Activated naive CD4-positive, alpha-beta T cell treated with anti-CD3 and anti-CD28 coated beads, Interleukin-2, amount 10 ng/mL, durations not matched to agents 7 days and 5 days (primary cell): ENCODE data around the gene ME2.
"Not testable (repeated sequence)": the region's sequence is repeated elsewhere in the genome, so short reads cannot be mapped to it uniquely, and the experiment has no call there.

ENCODE experiments used
- CTCF ChIA-PET: fragments of 350-600 bp; sonication (Branson Sonifier 250); formaldehyde crosslinking; loops from one replicate; lab custom pipeline; 2021; ENCODE audit warnings: antibody characterized with exemption; lab: Charles Lee
- DNase-seq: peaks from one replicate; pipeline ENCODE4 v3.0.0-alpha.2; 2020
- H3K27ac Mint-ChIP-seq: one replicate; pipeline ENCODE4 v1.8.0; 2021; ENCODE audit warnings: mild to moderate bottlenecking, moderate library complexity, mixed read lengths
- H3K27me3 Mint-ChIP-seq: one replicate; pipeline ENCODE4 v1.8.0; 2021; ENCODE audit warnings: mild to moderate bottlenecking, mixed read lengths
- H3K36me3 Mint-ChIP-seq: one replicate; pipeline ENCODE4 v1.8.0; 2021; ENCODE audit warnings: mixed read lengths
- H3K4me1 Mint-ChIP-seq: one replicate; pipeline ENCODE4 v1.8.0; 2021; ENCODE audit warnings: mixed read lengths
- H3K4me3 Mint-ChIP-seq: one replicate; pipeline ENCODE4 v1.8.0; 2021; ENCODE audit warnings: mild to moderate bottlenecking, moderate library complexity, mixed read lengths
- H3K9me3 Mint-ChIP-seq: one replicate; pipeline ENCODE4 v1.8.0; 2021; ENCODE audit warnings: mixed read lengths

ME2 gene

GRCh38 chr18:50918153-50918552 is 39.2 kb downstream of the ME2 start:
- Mint-ChIP-seq H3K27me3 (no peaks in the 10 kb centered on the region), H3K36me3 (peaks cover 61% of the 10 kb centered on the region), H3K4me3 (no peak overlapping the region), H3K9me3 (no peaks in the 10 kb centered on the region), H3K4me1 (no peaks in the 10 kb centered on the region), H3K27ac (no peak overlapping the region)
- CTCF ChIA-PET, result no interaction called here
- no peak for DNase-seq

- H3K9me3 Mint-ChIP-seq, result peaks cover 7% of the 10 kb centered on the region
- no peaks in the 10 kb centered on the region for H3K27me3 Mint-ChIP-seq
- peaks cover 65% of the 10 kb centered on the region for H3K36me3 Mint-ChIP-seq
- CTCF ChIA-PET, result no interaction called here
- no peaks in the 10 kb centered on the region for H3K4me1 Mint-ChIP-seq
- H3K4me3 Mint-ChIP-seq, result no peak overlapping the region
- DNase-seq, result no peak
- no peak overlapping the region for H3K27ac Mint-ChIP-seq
Measured at GRCh38 chr18:50924372-50924771, 45.5 kb downstream of the ME2 start.

GRCh38 chr18:50926521-50926920 is 47.6 kb downstream of the ME2 start:
- Mint-ChIP-seq H3K27ac (no peak overlapping the region), H3K4me3 (no peak overlapping the region), H3K27me3 (no peaks in the 10 kb centered on the region), H3K9me3 (peaks cover 7% of the 10 kb centered on the region), H3K4me1 (no peaks in the 10 kb centered on the region), H3K36me3 (peaks cover 58% of the 10 kb centered on the region)
- no peak for DNase-seq
- CTCF ChIA-PET, result no interaction called here

GRCh38 chr18:50928551-50928950 is 49.6 kb downstream of the ME2 start:
- CTCF ChIA-PET, result no interaction called here
- Mint-ChIP-seq H3K27me3 (no peaks in the 10 kb centered on the region), H3K4me3 (no peak overlapping the region), H3K9me3 (peaks cover 7% of the 10 kb centered on the region), H3K27ac (no peak overlapping the region), H3K36me3 (peaks cover 50% of the 10 kb centered on the region), H3K4me1 (no peaks in the 10 kb centered on the region)
- no peak for DNase-seq

GRCh38 chr18:50933684-50934083 is 54.8 kb downstream of the ME2 start:
- Mint-ChIP-seq H3K36me3 (peaks cover 30% of the 10 kb centered on the region), H3K9me3 (no peaks in the 10 kb centered on the region), H3K27me3 (no peaks in the 10 kb centered on the region), H3K4me3 (no peak overlapping the region), H3K27ac (no peak overlapping the region), H3K4me1 (no peaks in the 10 kb centered on the region)
- CTCF ChIA-PET, result no interaction called here
- no peak for DNase-seq

- no peaks in the 10 kb centered on the region for H3K9me3 Mint-ChIP-seq
- no peak overlapping the region for H3K27ac Mint-ChIP-seq
- H3K4me1 Mint-ChIP-seq, result no peaks in the 10 kb centered on the region
- peaks cover 33% of the 10 kb centered on the region for H3K36me3 Mint-ChIP-seq
- H3K4me3 Mint-ChIP-seq, result no peak overlapping the region
- no peak for DNase-seq
- H3K27me3 Mint-ChIP-seq, result no peaks in the 10 kb centered on the region
- CTCF ChIA-PET, result no interaction called here
Measured at GRCh38 chr18:50934545-50935211, 55.8 kb downstream of the ME2 start.

GRCh38 chr18:50935493-50936191 is 56.7 kb downstream of the ME2 start:
- Mint-ChIP-seq H3K4me1 (no peaks in the 10 kb centered on the region), H3K27me3 (no peaks in the 10 kb centered on the region), H3K36me3 (peaks cover 31% of the 10 kb centered on the region), H3K4me3 (no peak overlapping the region), H3K27ac (no peak overlapping the region), H3K9me3 (no peaks in the 10 kb centered on the region)
- DNase-seq, result no peak
- CTCF ChIA-PET, result interaction anchor here (0.6 kb wide), 1 partner anchor 694 kb away, joined by 3 read pairs; no protein-coding TSS in a partner anchor

GRCh38 chr18:50937183-50937582 is 58.3 kb downstream of the ME2 start:
- peaks cover 31% of the 10 kb centered on the region for H3K36me3 Mint-ChIP-seq
- no peaks in the 10 kb centered on the region for H3K9me3 Mint-ChIP-seq
- CTCF ChIA-PET, result no interaction called here
- no peak for DNase-seq
- no peaks in the 10 kb centered on the region for H3K27me3 Mint-ChIP-seq
- no peak overlapping the region for H3K27ac Mint-ChIP-seq
- no peaks in the 10 kb centered on the region for H3K4me1 Mint-ChIP-seq
- H3K4me3 Mint-ChIP-seq, result no peak overlapping the region

GRCh38 chr18:50938912-50939311 is 60.0 kb downstream of the ME2 start:
- CTCF ChIA-PET, result no interaction called here
- Mint-ChIP-seq H3K27ac (no peak overlapping the region), H3K36me3 (peaks cover 28% of the 10 kb centered on the region), H3K27me3 (no peaks in the 10 kb centered on the region), H3K9me3 (no peaks in the 10 kb centered on the region), H3K4me3 (no peak overlapping the region), H3K4me1 (no peaks in the 10 kb centered on the region)
- no peak for DNase-seq

- no peak for DNase-seq
- Mint-ChIP-seq H3K4me1 (no peaks in the 10 kb centered on the region), H3K9me3 (no peaks in the 10 kb centered on the region), H3K27me3 (no peaks in the 10 kb centered on the region), H3K27ac (no peak overlapping the region), H3K4me3 (no peak overlapping the region), H3K36me3 (peaks cover 28% of the 10 kb centered on the region)
- CTCF ChIA-PET, result no interaction called here
Measured at GRCh38 chr18:50944245-50944932, 65.5 kb downstream of the ME2 start.

- DNase-seq, H3K4me3 Mint-ChIP-seq, H3K27me3 Mint-ChIP-seq, H3K4me1 Mint-ChIP-seq, CTCF ChIA-PET, H3K27ac Mint-ChIP-seq, H3K9me3 Mint-ChIP-seq: not testable (repeated sequence)
- peaks cover 31% of the 10 kb centered on the region for H3K36me3 Mint-ChIP-seq
Measured at GRCh38 chr18:50945918-50946317, 67.0 kb downstream of the ME2 start.

- Mint-ChIP-seq H3K27ac (no peak overlapping the region), H3K36me3 (peaks cover 30% of the 10 kb centered on the region), H3K9me3 (no peaks in the 10 kb centered on the region), H3K4me3 (no peak overlapping the region), H3K27me3 (no peaks in the 10 kb centered on the region), H3K4me1 (no peaks in the 10 kb centered on the region)
- CTCF ChIA-PET, result no interaction called here
- DNase-seq, result no peak
Measured at GRCh38 chr18:50947899-50948298, 69.0 kb downstream of the ME2 start.

GRCh38 chr18:50949185-50949584 is 70.3 kb downstream of the ME2 start:
- no peaks in the 10 kb centered on the region for H3K9me3 Mint-ChIP-seq
- peaks cover 23% of the 10 kb centered on the region for H3K36me3 Mint-ChIP-seq
- no peak overlapping the region for H3K4me3 Mint-ChIP-seq
- no peak overlapping the region for H3K27ac Mint-ChIP-seq
- CTCF ChIA-PET, result no interaction called here
- no peaks in the 10 kb centered on the region for H3K27me3 Mint-ChIP-seq
- DNase-seq, result no peak
- no peaks in the 10 kb centered on the region for H3K4me1 Mint-ChIP-seq

- Mint-ChIP-seq H3K9me3 (no peaks in the 10 kb centered on the region), H3K4me3 (no peak overlapping the region), H3K4me1 (no peaks in the 10 kb centered on the region), H3K36me3 (peaks cover 19% of the 10 kb centered on the region), H3K27me3 (no peaks in the 10 kb centered on the region), H3K27ac (no peak overlapping the region)
- DNase-seq, result no peak
- CTCF ChIA-PET, result no interaction called here
Measured at GRCh38 chr18:50950626-50951025, 71.7 kb downstream of the ME2 start.

- H3K4me3 Mint-ChIP-seq, result no peak overlapping the region
- CTCF ChIA-PET, result no interaction called here
- no peak overlapping the region for H3K27ac Mint-ChIP-seq
- peaks cover 8% of the 10 kb centered on the region for H3K36me3 Mint-ChIP-seq
- no peaks in the 10 kb centered on the region for H3K4me1 Mint-ChIP-seq
- H3K27me3 Mint-ChIP-seq, result no peaks in the 10 kb centered on the region
- DNase-seq, result no peak
- H3K9me3 Mint-ChIP-seq, result no peaks in the 10 kb centered on the region
Measured at GRCh38 chr18:50953822-50954221, 74.9 kb downstream of the ME2 start.
